MM.1S (cell line): ENCODE measurements around the gene L3HYPDH.

Source experiments
- CTCF ChIP-seq: fragments of 300-600 bp; sonication (generic); IDR thresholded peaks from 2 replicates; pipeline ENCODE4 v1.5.1; 2016; ENCODE audit warnings: antibody characterized with exemption, low read length, mixed read lengths
- EZH2 ChIP-seq: fragments of 300-600 bp; sonication (generic); optimal IDR thresholded peaks from 2 replicates; pipeline ENCODE3; 2017; ENCODE audit warnings: low read depth, mild to moderate bottlenecking, antibody characterized with exemption, low read length, mixed read lengths

- TF ChIP-seq CTCF (no peak), EZH2 (no peak)
Observed at GRCh38 chr14:59482541-59483331, 1.5 kb downstream of the L3HYPDH start.
